Astrocyte of the hippocampus (primary cell): ENCODE measurements around the gene OLIG1.

Source experiments
- DNase-seq: peaks from one replicate; pipeline ENCODE4 v3.0.0; 2011; ENCODE audit warnings: low read depth, low spot score

The OLIG1 gene

GRCh38 chr21:33030633-33031032, 39.3 kb upstream of the OLIG1 start:
- DNase-seq = no peak

DNA sequence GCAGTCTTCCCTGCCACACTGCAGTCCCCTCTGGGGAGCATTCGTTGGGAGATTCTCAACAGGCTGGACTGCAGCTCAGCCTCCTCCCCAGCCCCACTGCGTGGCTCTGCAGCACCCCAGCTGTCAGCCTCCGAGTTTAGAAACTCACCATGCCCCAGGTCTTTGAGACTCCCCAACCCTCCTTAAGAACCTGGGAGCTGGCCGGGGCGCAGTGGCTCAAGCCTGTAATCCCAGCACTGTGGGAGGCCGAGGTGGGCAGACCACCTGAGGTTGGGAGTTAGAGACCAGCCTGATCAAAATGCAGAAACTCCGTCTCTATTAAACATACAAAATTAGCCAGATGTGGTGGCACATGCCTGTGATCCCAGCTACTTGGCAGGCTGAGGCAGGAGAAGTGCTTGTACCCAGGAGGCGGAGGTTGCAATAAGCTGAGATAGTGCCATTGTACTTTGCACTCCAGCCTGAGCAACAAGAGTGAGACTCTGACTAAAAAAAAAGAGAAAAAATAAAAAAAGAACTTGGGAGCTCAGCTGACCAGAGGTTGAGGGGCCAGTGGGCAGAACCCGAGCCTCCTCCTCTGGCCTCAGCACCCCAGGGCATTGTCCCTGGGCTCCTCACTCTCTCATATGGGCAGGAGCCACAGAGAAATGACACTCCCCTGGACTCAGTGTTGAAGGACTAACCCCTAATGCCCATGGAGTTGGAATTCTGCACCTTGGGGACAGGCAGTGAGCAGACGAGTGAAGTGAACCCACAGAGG, 38.6 kb upstream of the OLIG1 start:
- DNase-seq = no peak

GRCh38 chr21:33032434-33033047, 37.4 kb upstream of the OLIG1 start:
- DNase-seq = no peak

GRCh38 chr21:33033094-33033951, 36.6 kb upstream of the OLIG1 start:
- no peak for DNase-seq

GRCh38 chr21:33033961-33034413, 36.0 kb upstream of the OLIG1 start:
- DNase-seq = no peak

GRCh38 chr21:33035147-33035546, 34.8 kb upstream of the OLIG1 start:
- no peak for DNase-seq

DNA sequence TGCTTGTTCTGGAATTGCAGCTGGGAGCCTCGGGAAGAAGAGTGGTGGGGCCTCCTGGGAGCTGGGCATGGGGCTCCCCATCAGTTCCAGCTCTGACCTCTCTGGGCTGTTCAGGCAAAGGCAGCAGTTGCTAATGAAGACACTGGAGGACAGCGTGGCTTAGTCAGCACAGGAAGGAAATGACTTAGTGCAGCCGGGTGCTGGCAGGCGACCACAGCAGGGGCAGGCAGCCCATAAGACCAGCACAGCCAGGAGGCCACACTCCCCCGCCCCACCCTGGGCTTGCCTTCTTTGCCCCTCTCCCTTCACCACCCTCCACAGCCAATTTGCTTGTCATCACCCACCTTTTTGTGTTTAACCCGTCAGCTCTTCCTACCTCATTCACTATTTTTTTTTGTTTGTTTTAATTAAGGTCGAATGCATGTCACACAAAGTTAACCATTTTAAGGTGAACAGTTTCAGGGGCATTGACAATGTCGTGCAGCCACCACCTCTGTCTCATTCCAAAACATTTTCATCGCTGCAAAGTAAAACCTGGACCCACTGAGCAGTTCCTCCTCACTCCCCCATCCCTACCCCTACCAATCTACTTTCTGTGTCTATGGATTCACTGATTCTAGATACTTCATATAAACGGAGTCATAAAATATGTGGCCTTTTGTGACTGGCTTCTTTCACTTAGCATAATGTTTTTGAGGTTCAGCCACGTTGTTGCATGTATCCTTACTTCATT, 33.3 kb upstream of the OLIG1 start:
- peak; percentile 41 for DNase-seq

DNA sequence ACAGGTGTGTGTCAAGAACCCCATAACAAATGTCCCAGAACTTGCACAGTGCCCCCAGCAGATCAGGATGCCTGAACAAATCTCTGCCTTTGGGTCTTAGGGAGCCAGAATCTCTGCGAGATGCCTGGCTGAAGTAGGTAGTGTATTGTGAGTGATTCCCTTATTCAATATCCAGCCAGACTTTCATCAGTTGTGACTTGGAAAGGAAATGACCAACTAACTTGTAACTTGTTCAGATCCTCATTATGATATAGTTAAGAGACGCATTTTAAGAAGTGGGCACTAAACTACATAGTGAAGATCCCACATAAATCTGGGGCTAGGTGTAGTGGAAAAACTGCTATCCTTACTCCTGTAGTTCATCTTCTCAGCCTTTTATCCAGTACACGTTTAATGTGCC, 32.4 kb upstream of the OLIG1 start:
- no peak for DNase-seq

GRCh38 chr21:33039536-33039935, 30.4 kb upstream of the OLIG1 start:
- DNase-seq = peak; percentile 27

- no peak for DNase-seq
Measured at GRCh38 chr21:33040215-33040614, 29.7 kb upstream of the OLIG1 start.

DNA sequence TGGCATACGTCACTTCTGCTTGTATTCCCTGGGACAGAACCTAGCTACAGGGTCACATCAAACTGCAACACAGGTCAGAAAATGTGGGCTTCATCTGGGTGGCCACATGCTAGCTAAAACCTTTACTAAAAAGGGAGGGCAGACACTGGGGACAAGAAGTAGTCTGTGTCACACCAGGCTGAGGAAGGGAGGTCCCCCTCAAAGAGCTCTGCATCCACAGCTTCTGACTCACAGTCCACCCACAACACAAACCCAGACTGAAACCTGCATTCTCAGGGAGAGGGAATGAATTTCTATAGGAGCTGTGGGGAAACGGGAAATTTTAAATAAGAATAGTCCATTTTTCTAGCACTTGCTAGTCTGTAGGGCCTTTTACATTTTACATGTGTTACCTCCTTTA, 28.0 kb upstream of the OLIG1 start:
- DNase-seq = peak; percentile 19

GRCh38 chr21:33042812-33043211, 27.1 kb upstream of the OLIG1 start:
- DNase-seq = peak; percentile 92

- DNase-seq = no peak
Measured at GRCh38 chr21:33046455-33046854, 23.5 kb upstream of the OLIG1 start.

- DNase-seq = peak; percentile 70
Measured at GRCh38 chr21:33047231-33047630, 22.7 kb upstream of the OLIG1 start.

DNA sequence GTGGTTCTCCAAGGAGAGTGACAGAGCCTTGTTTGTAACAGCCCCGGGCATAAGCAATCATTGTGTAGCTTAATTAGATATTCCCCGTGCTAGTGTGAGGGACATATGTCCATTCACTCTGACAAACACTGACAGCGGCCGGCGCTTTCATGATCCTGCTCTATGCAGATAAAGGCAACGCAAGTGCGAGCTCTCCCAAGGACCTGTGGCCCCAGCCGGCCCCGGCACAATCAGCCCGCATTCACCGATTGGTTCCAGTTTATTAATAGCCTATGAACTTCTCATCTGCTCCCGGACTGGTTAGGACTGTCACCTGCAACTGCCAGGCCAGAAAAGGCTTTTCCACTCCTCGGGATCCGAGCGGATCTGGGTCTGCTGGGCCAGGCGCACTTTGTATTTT, 18.0 kb upstream of the OLIG1 start:
- DNase-seq = no peak

GRCh38 chr21:33053951-33054350, 16.0 kb upstream of the OLIG1 start:
- no peak for DNase-seq

- DNase-seq = no peak
Measured at GRCh38 chr21:33055991-33056390, 13.9 kb upstream of the OLIG1 start.

GRCh38 chr21:33057385-33057940, 12.5 kb upstream of the OLIG1 start:
- no peak for DNase-seq

DNA sequence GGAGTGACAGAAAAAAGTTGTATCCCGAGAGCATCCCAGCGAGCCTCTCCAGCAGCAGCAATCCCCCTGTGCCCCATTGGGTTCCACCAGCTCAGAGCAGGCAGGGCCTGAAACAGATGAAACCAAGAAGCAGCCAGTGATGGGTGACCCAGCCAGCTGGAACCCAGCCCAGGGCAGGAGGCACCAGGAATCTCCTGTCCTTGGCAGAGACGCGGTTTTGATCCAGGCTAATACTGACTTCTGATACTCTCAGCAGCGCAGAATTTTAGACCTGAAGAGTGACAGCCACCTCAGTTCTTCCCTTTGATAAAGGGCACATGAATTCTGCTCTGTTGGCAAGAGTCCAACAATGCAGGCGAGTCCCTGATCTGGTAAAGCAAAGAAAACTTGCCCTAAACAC, 11.4 kb upstream of the OLIG1 start:
- DNase-seq = no peak

- no peak for DNase-seq
Measured at GRCh38 chr21:33058957-33059356, 11.0 kb upstream of the OLIG1 start.

DNA sequence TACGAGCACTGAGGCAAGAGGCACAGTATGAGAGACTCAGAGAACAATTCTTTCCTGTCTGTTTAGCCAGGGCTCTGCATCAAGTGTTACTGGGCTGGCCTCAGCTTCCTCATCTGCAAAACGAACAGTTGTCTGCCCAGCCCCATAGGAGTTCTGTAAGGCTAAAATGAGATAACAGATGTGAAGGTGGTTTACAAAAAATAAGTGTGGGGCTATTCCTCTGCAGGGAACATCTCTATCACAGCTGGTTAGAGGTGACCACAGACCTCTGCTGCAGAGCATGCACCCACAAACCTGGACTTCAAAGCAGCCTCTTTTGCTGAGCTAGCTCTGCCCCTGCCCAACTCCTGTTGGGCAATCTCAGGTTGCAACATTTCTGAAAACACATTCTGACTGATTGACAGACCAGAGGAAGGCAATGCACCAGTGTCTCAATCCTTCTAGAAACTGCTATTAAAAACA, 10.5 kb upstream of the OLIG1 start:
- no peak for DNase-seq
